Loucy (cell line): ENCODE data around the gene SYT9.

ENCODE experiments used
- H2AFZ ChIP-seq: fragments of 200-600 bp; sonication (generic); 2 replicates; pipeline ENCODE4 v1.6.0; 2016; ENCODE audit warnings: antibody characterized with exemption, mild to moderate bottlenecking, low read length, moderate library complexity
- H3F3A ChIP-seq: fragments of 200-600 bp; 2 replicates; pipeline ENCODE4 v1.6.0; 2016; ENCODE audit warnings: antibody characterized with exemption, low read depth, mild to moderate bottlenecking
- H3K27me3 ChIP-seq: fragments of 200-600 bp; sonication (generic); 2 replicates; pipeline ENCODE4 v1.6.1; 2014; ENCODE audit warnings: low read length, mild to moderate bottlenecking; ENCODE audit not compliant: insufficient read depth, poor library complexity, severe bottlenecking
- H3K36me3 ChIP-seq: fragments of 200-600 bp; sonication (generic); 2 replicates; pipeline ENCODE4 v1.6.1; 2016; ENCODE audit warnings: low read length; ENCODE audit not compliant: insufficient read depth
- H3K4me1 ChIP-seq: fragments of 200-600 bp; sonication (generic); 2 replicates; pipeline ENCODE4 v1.5.1; 2014; ENCODE audit warnings: low read length, mild to moderate bottlenecking; ENCODE audit not compliant: insufficient read depth, poor library complexity, severe bottlenecking
- H3K4me2 ChIP-seq: fragments of 200-600 bp; sonication (generic); 2 replicates; pipeline ENCODE4 v1.6.0; 2014; ENCODE audit warnings: antibody characterized with exemption, low read length, low read depth, mild to moderate bottlenecking; ENCODE audit not compliant: poor library complexity, severe bottlenecking
- H3K4me3 ChIP-seq: fragments of 200-600 bp; sonication (generic); 2 replicates; pipeline ENCODE4 v1.5.1; 2014; ENCODE audit warnings: low read length, mild to moderate bottlenecking, mixed read lengths; ENCODE audit not compliant: poor library complexity, severe bottlenecking
- H3K79me2 ChIP-seq: fragments of 200-600 bp; sonication (generic); 2 replicates; pipeline ENCODE4 v1.6.1; 2014; ENCODE audit warnings: low read length; ENCODE audit not compliant: insufficient read depth
- H3K9ac ChIP-seq: fragments of 200-600 bp; sonication (generic); 2 replicates; pipeline ENCODE4 v1.6.0; 2014; ENCODE audit warnings: mild to moderate bottlenecking, low read depth, low read length, moderate library complexity; ENCODE audit not compliant: poor library complexity, severe bottlenecking
- H3K9me2 ChIP-seq: fragments of 200-600 bp; sonication (generic); replicated peaks from 2 replicates; pipeline ENCODE4 v1.6.1; 2016; ENCODE audit warnings: low read depth, low read length, mixed read lengths
- H3K9me3 ChIP-seq: fragments of 200-600 bp; sonication (generic); 2 replicates; pipeline ENCODE4 v1.6.1; 2014; ENCODE audit warnings: mild to moderate bottlenecking, antibody characterized with exemption, low read length, low read depth; ENCODE audit not compliant: insufficient read depth
- H4K20me1 ChIP-seq: fragments of 200-600 bp; sonication (generic); 2 replicates; pipeline ENCODE4 v1.6.0; 2014; ENCODE audit warnings: antibody characterized with exemption, low read length, mild to moderate bottlenecking; ENCODE audit not compliant: insufficient read depth, poor library complexity, severe bottlenecking
- EZH2phosphoT487 ChIP-seq: fragments of 200-600 bp; IDR thresholded peaks from 2 replicates; pipeline ENCODE4 v1.6.1; 2018; ENCODE audit warnings: antibody characterized with exemption, mild to moderate bottlenecking, moderate library complexity, borderline replicate concordance
- TF ChIP-seq, protein P1 (sequence below): fragments of 200-600 bp; sonication (generic); conservative IDR thresholded peaks from 2 replicates; pipeline ENCODE4 v1.5.1; 2014; ENCODE audit warnings: mild to moderate bottlenecking, antibody characterized with exemption, low read length

The SYT9 gene

GRCh38 chr11:7367803-7368202 lies 116.1 kb downstream of the SYT9 start:
- Histone ChIP-seq H3K9ac (no peak overlapping the region), H3K9me2 (no peaks in the 10 kb centered on the region), H3F3A (no peaks in the 10 kb centered on the region), H3K79me2 (no peaks in the 10 kb centered on the region), H3K4me2 (no peak overlapping the region), H2AFZ (no peak overlapping the region), H3K36me3 (no peaks in the 10 kb centered on the region), H3K4me1 (no peaks in the 10 kb centered on the region), H3K9me3 (no peaks in the 10 kb centered on the region), H4K20me1 (no peaks in the 10 kb centered on the region), H3K27me3 (no peaks in the 10 kb centered on the region), H3K4me3 (no peak overlapping the region)
- no peak for TF ChIP-seq EZH2phosphoT487
- TF ChIP-seq, protein P1, sequence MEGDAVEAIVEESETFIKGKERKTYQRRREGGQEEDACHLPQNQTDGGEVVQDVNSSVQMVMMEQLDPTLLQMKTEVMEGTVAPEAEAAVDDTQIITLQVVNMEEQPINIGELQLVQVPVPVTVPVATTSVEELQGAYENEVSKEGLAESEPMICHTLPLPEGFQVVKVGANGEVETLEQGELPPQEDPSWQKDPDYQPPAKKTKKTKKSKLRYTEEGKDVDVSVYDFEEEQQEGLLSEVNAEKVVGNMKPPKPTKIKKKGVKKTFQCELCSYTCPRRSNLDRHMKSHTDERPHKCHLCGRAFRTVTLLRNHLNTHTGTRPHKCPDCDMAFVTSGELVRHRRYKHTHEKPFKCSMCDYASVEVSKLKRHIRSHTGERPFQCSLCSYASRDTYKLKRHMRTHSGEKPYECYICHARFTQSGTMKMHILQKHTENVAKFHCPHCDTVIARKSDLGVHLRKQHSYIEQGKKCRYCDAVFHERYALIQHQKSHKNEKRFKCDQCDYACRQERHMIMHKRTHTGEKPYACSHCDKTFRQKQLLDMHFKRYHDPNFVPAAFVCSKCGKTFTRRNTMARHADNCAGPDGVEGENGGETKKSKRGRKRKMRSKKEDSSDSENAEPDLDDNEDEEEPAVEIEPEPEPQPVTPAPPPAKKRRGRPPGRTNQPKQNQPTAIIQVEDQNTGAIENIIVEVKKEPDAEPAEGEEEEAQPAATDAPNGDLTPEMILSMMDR, result no peak

GRCh38 chr11:7376386-7376785 lies 124.7 kb downstream of the SYT9 start:
- TF ChIP-seq, protein P1, result no peak
- TF ChIP-seq EZH2phosphoT487, result no peak

GRCh38 chr11:7381937-7382336 lies 130.2 kb downstream of the SYT9 start:
- Histone ChIP-seq H3K4me3 (no peak overlapping the region), H3K36me3 (no peaks in the 10 kb centered on the region), H3K9me3 (no peaks in the 10 kb centered on the region), H3K9me2 (no peaks in the 10 kb centered on the region), H3K9ac (no peak overlapping the region), H3K4me1 (no peaks in the 10 kb centered on the region), H3K79me2 (no peaks in the 10 kb centered on the region), H2AFZ (no peak overlapping the region), H3K27me3 (no peaks in the 10 kb centered on the region), H3F3A (no peaks in the 10 kb centered on the region), H4K20me1 (no peaks in the 10 kb centered on the region), H3K4me2 (no peak overlapping the region)
- TF ChIP-seq EZH2phosphoT487, result no peak
- TF ChIP-seq, protein P1, result no peak

More at GRCh38 chr11:7376386-7376785, 124.7 kb downstream of the SYT9 start:
- H2AFZ ChIP-seq, result no peak overlapping the region
- no peaks in the 10 kb centered on the region for H3K4me1 ChIP-seq
- H3K4me3 ChIP-seq, result no peak overlapping the region
- H3K9me2 ChIP-seq, result no peaks in the 10 kb centered on the region
- no peaks in the 10 kb centered on the region for H3F3A ChIP-seq
- H3K9me3 ChIP-seq, result no peaks in the 10 kb centered on the region
- no peak overlapping the region for H3K4me2 ChIP-seq
- H4K20me1 ChIP-seq, result no peaks in the 10 kb centered on the region
- no peaks in the 10 kb centered on the region for H3K36me3 ChIP-seq
- H3K27me3 ChIP-seq, result no peaks in the 10 kb centered on the region
- H3K9ac ChIP-seq, result no peak overlapping the region
- no peaks in the 10 kb centered on the region for H3K79me2 ChIP-seq
